GM23338 (cell line): ENCODE data around the gene CCDC81.

Experiments
- CREB1 ChIP-seq: fragments of 250-450 bp; sonication (Bioruptor Pico); IDR thresholded peaks from 2 replicates; pipeline ENCODE4 v1.5.0; 2020; ENCODE audit warnings: low read depth, mild to moderate bottlenecking, moderate library complexity
- CTCF ChIP-seq, 2 experiments: fragments of 200-600 bp in 1 of 2; sonication (generic) in 1 of 2; conservative IDR thresholded peaks; 2 replicates each; pipeline versions ENCODE4 v1.5.1 to v1.6.1; 2016 to 2017; ENCODE audit warnings: antibody characterized with exemption in 2 of 2, low read depth in 2 of 2, mild to moderate bottlenecking in 2 of 2, moderate library complexity in 1 of 2
- ETS1 ChIP-seq: IDR thresholded peaks from 2 replicates; pipeline ENCODE4 v1.6.1; 2016; ENCODE audit warnings: antibody characterized with exemption
- EZH2 ChIP-seq: fragments of 200-600 bp; sonication (generic); IDR thresholded peaks from one replicate; pipeline ENCODE4 v1.8.0; 2017; ENCODE audit warnings: antibody characterized with exemption, mild to moderate bottlenecking, low read depth; ENCODE audit not compliant: unreplicated experiment
- EZH2phosphoT487 ChIP-seq: fragments of 200-600 bp; sonication (generic); IDR thresholded peaks from one replicate; pipeline ENCODE4 v1.8.1; 2018; ENCODE audit warnings: antibody characterized with exemption; ENCODE audit not compliant: unreplicated experiment
- JUNB ChIP-seq: IDR thresholded peaks from one replicate; pipeline ENCODE4 v1.6.1; 2016; ENCODE audit warnings: antibody characterized with exemption; ENCODE audit not compliant: unreplicated experiment
- NANOG ChIP-seq: IDR thresholded peaks from 2 replicates; pipeline ENCODE4 v1.6.1; 2016; ENCODE audit warnings: antibody characterized with exemption, borderline replicate concordance
- POLR2AphosphoS5 ChIP-seq: IDR thresholded peaks from 2 replicates; pipeline ENCODE4 v1.6.1; 2016; ENCODE audit warnings: antibody characterized with exemption, low read depth
- STAT1 ChIP-seq: IDR thresholded peaks from one replicate; pipeline ENCODE4 v1.6.1; 2016; ENCODE audit warnings: antibody characterized with exemption; ENCODE audit not compliant: unreplicated experiment
- ZNF114 ChIP-seq: fragments of 250-450 bp; sonication (Bioruptor Pico); IDR thresholded peaks from 2 replicates; pipeline ENCODE4 v1.5.0; 2020; ENCODE audit warnings: mild to moderate bottlenecking, moderate library complexity
- ZNF331 ChIP-seq: fragments of 250-450 bp; sonication (Bioruptor Pico); IDR thresholded peaks from 2 replicates; pipeline ENCODE4 v1.5.0; 2020; ENCODE audit warnings: low read depth, mild to moderate bottlenecking, moderate library complexity
- TF ChIP-seq, protein P1 (sequence below): IDR thresholded peaks from one replicate; pipeline ENCODE4 v1.6.1; 2018; ENCODE audit warnings: antibody characterized with exemption; ENCODE audit not compliant: unreplicated experiment

DNA sequence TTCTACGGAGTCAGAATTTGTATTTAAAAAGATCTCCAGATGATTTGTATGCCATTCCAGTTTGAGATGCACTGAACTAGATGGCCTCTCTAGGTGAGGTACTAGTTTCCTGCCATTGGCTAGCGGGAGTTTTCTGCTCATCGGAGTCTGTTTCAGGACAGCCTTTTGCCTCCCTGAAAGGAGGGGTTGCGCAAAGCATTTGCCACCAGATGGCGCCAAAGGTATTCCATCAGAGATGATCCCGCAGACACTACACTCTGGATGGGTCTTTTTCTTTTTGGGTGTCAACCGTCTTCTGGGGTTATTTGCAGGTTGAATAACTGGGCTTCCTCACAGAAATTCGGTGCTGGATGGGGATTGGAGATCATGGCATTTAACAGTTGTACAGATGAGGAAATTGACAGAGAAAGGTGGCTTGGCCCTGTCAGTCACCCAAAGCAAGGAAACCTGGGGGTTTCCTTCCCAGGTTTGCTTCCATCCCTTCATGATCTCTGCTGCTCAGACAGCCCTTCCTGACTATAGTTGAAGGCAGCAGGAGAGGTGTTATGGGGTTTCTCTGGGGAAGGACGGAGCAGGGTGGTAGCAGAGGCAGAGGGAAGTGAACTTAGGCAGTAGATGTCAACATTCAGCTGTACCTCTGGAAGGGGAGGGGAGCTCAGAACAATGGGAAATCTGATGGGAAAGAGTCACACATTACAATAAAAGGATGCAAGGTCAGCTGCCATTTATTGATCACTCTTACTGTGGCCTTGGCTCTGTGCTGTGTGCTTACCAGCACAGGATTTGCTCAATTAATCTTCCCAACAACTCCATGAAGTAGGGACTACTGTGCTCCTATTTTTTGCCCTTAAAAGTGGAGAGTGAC, 81.6 kb downstream of the CCDC81 start:
- TF ChIP-seq CTCF (conservative IDR thresholded peaks at IDR 0.05; ENCODE audit: low read depth in 2 of 2) (peak; percentile 95), ZNF114 (CRISPR knock-in tag) (no peak), POLR2AphosphoS5 (no peak), EZH2 (no peak), JUNB (no peak), EZH2phosphoT487 (no peak), CREB1 (CRISPR knock-in tag) (no peak), NANOG (no peak), ETS1 (no peak), ZNF331 (CRISPR knock-in tag) (no peak), STAT1 (no peak)
- TF ChIP-seq, protein P1, sequence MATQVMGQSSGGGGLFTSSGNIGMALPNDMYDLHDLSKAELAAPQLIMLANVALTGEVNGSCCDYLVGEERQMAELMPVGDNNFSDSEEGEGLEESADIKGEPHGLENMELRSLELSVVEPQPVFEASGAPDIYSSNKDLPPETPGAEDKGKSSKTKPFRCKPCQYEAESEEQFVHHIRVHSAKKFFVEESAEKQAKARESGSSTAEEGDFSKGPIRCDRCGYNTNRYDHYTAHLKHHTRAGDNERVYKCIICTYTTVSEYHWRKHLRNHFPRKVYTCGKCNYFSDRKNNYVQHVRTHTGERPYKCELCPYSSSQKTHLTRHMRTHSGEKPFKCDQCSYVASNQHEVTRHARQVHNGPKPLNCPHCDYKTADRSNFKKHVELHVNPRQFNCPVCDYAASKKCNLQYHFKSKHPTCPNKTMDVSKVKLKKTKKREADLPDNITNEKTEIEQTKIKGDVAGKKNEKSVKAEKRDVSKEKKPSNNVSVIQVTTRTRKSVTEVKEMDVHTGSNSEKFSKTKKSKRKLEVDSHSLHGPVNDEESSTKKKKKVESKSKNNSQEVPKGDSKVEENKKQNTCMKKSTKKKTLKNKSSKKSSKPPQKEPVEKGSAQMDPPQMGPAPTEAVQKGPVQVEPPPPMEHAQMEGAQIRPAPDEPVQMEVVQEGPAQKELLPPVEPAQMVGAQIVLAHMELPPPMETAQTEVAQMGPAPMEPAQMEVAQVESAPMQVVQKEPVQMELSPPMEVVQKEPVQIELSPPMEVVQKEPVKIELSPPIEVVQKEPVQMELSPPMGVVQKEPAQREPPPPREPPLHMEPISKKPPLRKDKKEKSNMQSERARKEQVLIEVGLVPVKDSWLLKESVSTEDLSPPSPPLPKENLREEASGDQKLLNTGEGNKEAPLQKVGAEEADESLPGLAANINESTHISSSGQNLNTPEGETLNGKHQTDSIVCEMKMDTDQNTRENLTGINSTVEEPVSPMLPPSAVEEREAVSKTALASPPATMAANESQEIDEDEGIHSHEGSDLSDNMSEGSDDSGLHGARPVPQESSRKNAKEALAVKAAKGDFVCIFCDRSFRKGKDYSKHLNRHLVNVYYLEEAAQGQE, result no peak
